IMR-90 (cell line): ENCODE measurements around the gene IL20RA. TPM values are rescaled to one million over a fixed set of nuclear protein-coding genes. Genes with fewer than 3 reads are reported as not detected.

Experiments used
- ATAC-seq: fragments of 200-7000 bp; cut with Tn5 transposase; 2 replicates; pipeline ENCODE4 v1.9.1; 2020; ENCODE audit warnings: low read depth, mild to moderate bottlenecking, moderate library complexity
- BruUV-seq: library from RNA; stranded (reverse); fragments of 400-500 nt; replicated peaks from 2 replicates; lab custom pipeline; 2021; lab: Mats Ljungman, UMichigan
- CTCF ChIA-PET: fragments of 300-600 bp; formaldehyde crosslinking; extraction: SDS; loops from one replicate; lab custom pipeline; 2021; ENCODE audit warnings: antibody characterized with exemption; lab: Yijun Ruan, JAX
- POLR2A ChIA-PET: fragments of 300-600 bp; sonication (Branson Sonifier 250); formaldehyde crosslinking; loops from one replicate; lab custom pipeline; 2022; ENCODE audit warnings: antibody characterized with exemption; ENCODE audit not compliant: unreplicated experiment; lab: Charles Lee
- DNase-seq: peaks from one replicate; pipeline ENCODE4 v3.0.0; 2013
- H2AFZ ChIP-seq: replicated peaks from 2 replicates; pipeline ENCODE3; 2013; ENCODE audit warnings: low read length, mild to moderate bottlenecking; ENCODE audit not compliant: poor library complexity
- H2AK5ac ChIP-seq: 2 replicates; pipeline ENCODE4 v1.6.1; 2013; ENCODE audit warnings: low read depth, low read length, inconsistent platforms
- H2AK9ac ChIP-seq: replicated peaks from 2 replicates; pipeline ENCODE3; 2013; ENCODE audit warnings: mild to moderate bottlenecking, low read depth, low read length, moderate library complexity; ENCODE audit not compliant: poor library complexity
- H2BK120ac ChIP-seq: 2 replicates; pipeline ENCODE4 v1.6.1; 2013; ENCODE audit warnings: low read depth, low read length, inconsistent platforms
- H2BK15ac ChIP-seq: 3 replicates; pipeline ENCODE4 v1.6.1; 2013; ENCODE audit warnings: low read depth, low read length, inconsistent platforms
- H2BK20ac ChIP-seq: 2 replicates; pipeline ENCODE4 v1.6.1; 2013; ENCODE audit warnings: low read depth, mild to moderate bottlenecking, inconsistent platforms, low read length, moderate library complexity
- H2BK5ac ChIP-seq: 2 replicates; pipeline ENCODE4 v1.6.1; 2013; ENCODE audit warnings: mild to moderate bottlenecking, low read depth, low read length, inconsistent platforms; ENCODE audit not compliant: poor library complexity, severe bottlenecking
- H3K14ac ChIP-seq: replicated peaks from 2 replicates; pipeline ENCODE4 v1.6.1; 2013; ENCODE audit warnings: low read depth, low read length, inconsistent platforms
- H3K18ac ChIP-seq: 2 replicates; pipeline ENCODE4 v1.6.1; 2013; ENCODE audit warnings: low read depth, low read length, control low read depth
- H3K23ac ChIP-seq: 2 replicates; pipeline ENCODE4 v1.6.1; 2013; ENCODE audit warnings: low read depth, low read length, inconsistent platforms
- H3K27ac ChIP-seq: 2 replicates; pipeline ENCODE4 v1.5.1; 2013; ENCODE audit warnings: mild to moderate bottlenecking, control low read depth, low read length; ENCODE audit not compliant: insufficient read depth
- H3K27me3 ChIP-seq: 2 replicates; pipeline ENCODE4 v1.6.1; 2013; ENCODE audit warnings: low read length; ENCODE audit not compliant: control insufficient read depth, insufficient read depth
- H3K36me3 ChIP-seq: 2 replicates; pipeline ENCODE4 v1.6.1; 2013; ENCODE audit warnings: low read length, mixed read lengths; ENCODE audit not compliant: control insufficient read depth, insufficient read depth
- H3K4ac ChIP-seq: 2 replicates; pipeline ENCODE4 v1.6.1; 2013; ENCODE audit warnings: low read depth, low read length, inconsistent platforms
- H3K4me1 ChIP-seq: 2 replicates; pipeline ENCODE4 v1.6.1; 2013; ENCODE audit warnings: low read length, mixed read lengths; ENCODE audit not compliant: control insufficient read depth, insufficient read depth
- H3K4me2 ChIP-seq: 2 replicates; pipeline ENCODE4 v1.6.1; 2013; ENCODE audit warnings: low read depth, mild to moderate bottlenecking, control low read depth, low read length, moderate library complexity
- H3K4me3 ChIP-seq: 2 replicates; pipeline ENCODE4 v1.5.1; 2013; ENCODE audit warnings: low read depth, mild to moderate bottlenecking, control low read depth, low read length, moderate library complexity; ENCODE audit not compliant: insufficient read depth
- H3K56ac ChIP-seq: 2 replicates; pipeline ENCODE4 v1.6.1; 2013; ENCODE audit warnings: low read length, inconsistent platforms; ENCODE audit not compliant: insufficient read depth; ENCODE audit errors: extremely low read depth
- H3K79me1 ChIP-seq, 2 experiments: 2 replicates each; pipeline ENCODE4 v1.6.1; 2013; ENCODE audit warnings: low read length in 2 of 2, inconsistent platforms in 1 of 2, low read depth in 1 of 2
- H3K9ac ChIP-seq: 2 replicates; pipeline ENCODE4 v1.6.1; 2013; ENCODE audit warnings: low read depth, low read length, control low read depth
- H3K9me1 ChIP-seq: 2 replicates; pipeline ENCODE4 v1.6.1; 2013; ENCODE audit warnings: low read length, inconsistent platforms; ENCODE audit not compliant: insufficient read depth
- H3K9me3 ChIP-seq: 2 replicates; pipeline ENCODE4 v1.6.1; 2013; ENCODE audit warnings: low read length; ENCODE audit not compliant: control insufficient read depth, insufficient read depth
- H4K20me1 ChIP-seq: 2 replicates; pipeline ENCODE4 v1.6.1; 2013; ENCODE audit warnings: low read length, inconsistent platforms; ENCODE audit not compliant: insufficient read depth
- H4K5ac ChIP-seq: 2 replicates; pipeline ENCODE4 v1.6.1; 2013; ENCODE audit warnings: mild to moderate bottlenecking, low read depth, low read length, control low read depth
- H4K8ac ChIP-seq, 2 experiments: 2 replicates each; pipeline ENCODE4 v1.6.1; 2013; ENCODE audit warnings: low read depth in 2 of 2, low read length in 2 of 2, control low read depth in 1 of 2, inconsistent platforms in 1 of 2
- H4K91ac ChIP-seq: 2 replicates; pipeline ENCODE4 v1.6.1; 2013; ENCODE audit warnings: low read depth, low read length, inconsistent platforms; ENCODE audit not compliant: insufficient read depth
- CEBPB ChIP-seq: IDR thresholded peaks from 2 replicates; pipeline ENCODE4 v1.6.1; 2012; ENCODE audit warnings: low read depth, low read length, improper control_type of control experiment
- MAFK ChIP-seq: IDR thresholded peaks from 2 replicates; pipeline ENCODE4 v1.6.1; 2012; ENCODE audit warnings: low read depth, low read length, improper control_type of control experiment
- MXI1 ChIP-seq: IDR thresholded peaks from 2 replicates; pipeline ENCODE4 v1.6.1; 2012; ENCODE audit warnings: low read depth, mild to moderate bottlenecking, low read length, moderate library complexity, borderline replicate concordance
- NFE2L2 ChIP-seq: fragments of 150-350 bp; IDR thresholded peaks from 2 replicates; pipeline ENCODE4 v1.6.1; 2016; ENCODE audit warnings: low read depth, mild to moderate bottlenecking, low read length
- SMC3 ChIP-seq: fragments of 150-350 bp; IDR thresholded peaks from 2 replicates; pipeline ENCODE4 v1.6.1; 2016; ENCODE audit warnings: low read depth, mild to moderate bottlenecking, antibody characterized with exemption, low read length, moderate library complexity
- WGBS, 2 experiments: methylation state at CpG; one replicate each; pipeline versions ENCODE4 v1.1.5 to v1.1.7; 2013; ENCODE audit warnings: missing lambda C conversion rate in 2 of 2; ENCODE audit not compliant: insufficient read length in 1 of 2; ENCODE audit errors: extremely low coverage in 2 of 2; 5-methylcytosine and 5-hydroxymethylcytosine counted together
- dilution Hi-C: fragments of 300-500 bp; cut with HindIII; formaldehyde crosslinking; loops from one replicate; pipeline ENCODE4 v1.14.3; 2018; ENCODE audit warnings: low sequenced_read_pairs; ENCODE audit not compliant: unreplicated experiment
- in situ Hi-C: fragments of 300-500 bp; cut with MboI; formaldehyde crosslinking; loops from 3 replicates; pipeline ENCODE4 v1.14.3; 2019; ENCODE audit warnings: low sequenced_read_pairs, inconsistent platforms, mixed read lengths
- intact Hi-C: fragments of 100-400 bp; cut with micrococcal nuclease; formaldehyde crosslinking; loops from 2 replicates; pipeline ENCODE4 v1.10.0; 2022
- polyA plus RNA-seq, 3 experiments: library from polyadenylated mRNA; depleted of rRNA; stranded (reverse); fragments of >200 nt; gene quantifications; 2 replicates each; pipeline ENCODE4 v1.2.3, GENCODE V29; 2012; ENCODE audit warnings: low replicate concordance in 1 of 3
- total RNA-seq: library from RNA; depleted of rRNA; stranded (reverse); fragments of >200 nt; gene quantifications from 2 replicates; pipeline ENCODE4 v1.2.3, GENCODE V29; 2012

The IL20RA gene
- total and polyA plus RNA-seq, 2 of the 4 experiments (the other 2 are of a cell fraction): 0.02 TPM; not detected in 1

DNA sequence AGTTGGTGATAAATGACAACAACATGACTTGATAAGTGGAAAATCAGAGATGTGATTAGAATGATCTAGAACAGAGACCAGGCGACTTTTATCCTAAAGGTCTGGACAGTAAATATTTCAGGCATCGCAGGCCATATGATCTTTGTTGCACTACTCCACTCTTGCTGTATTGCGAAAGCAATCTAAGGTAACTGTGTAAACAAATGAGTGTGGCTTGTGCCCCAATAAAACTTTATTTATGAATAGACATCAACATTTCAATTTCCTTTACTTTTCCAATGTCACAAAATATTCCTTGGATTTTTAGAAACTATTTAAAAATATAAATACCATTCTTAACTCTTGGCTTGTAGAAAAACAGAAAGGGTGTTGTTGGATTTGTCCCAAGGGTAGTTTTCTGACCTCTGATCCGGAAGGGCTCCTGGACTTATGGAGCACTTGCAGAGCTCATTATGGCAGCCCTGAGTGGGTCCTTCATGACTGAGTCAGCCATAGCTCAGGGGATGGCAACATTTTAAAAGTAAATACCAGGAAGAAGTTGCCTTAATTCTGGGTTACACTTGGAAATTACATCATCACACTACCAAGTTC lies 34.5 kb downstream of the IL20RA start:
- peaks cover 4% of the 10 kb centered on the region; the same call in 1 of the 2 replicates for H3K27me3 ChIP-seq
- no peak overlapping the region for H3K23ac ChIP-seq
- ATAC-seq: no peak
- H3K4ac ChIP-seq: no peak overlapping the region
- no peak overlapping the region for H2AFZ ChIP-seq
- CTCF ChIA-PET: interaction anchor here (0.7 kb wide), 1 partner anchor 543 kb away, joined by 9 read pairs; no protein-coding TSS in a partner anchor
- TF ChIP-seq CEBPB (0 out of 2 replicates have a peak, but pooled peaks have one; percentile 25), MXI1 (no peak), MAFK (no peak), NFE2L2 (no peak), SMC3 (no peak)
- H2AK9ac ChIP-seq: no peak overlapping the region
- WGBS, 2 experiments: 67% methylated on average over 1 of the region's 4 CpGs; no CpG with 5 or more reads in 1 of the 2 experiments
- no peak overlapping the region for H4K8ac ChIP-seq
- no peak overlapping the region for H3K4me2 ChIP-seq
- no peak overlapping the region for H4K5ac ChIP-seq
- no peak overlapping the region for H4K91ac ChIP-seq
- no peak overlapping the region for H3K14ac ChIP-seq
- H4K20me1 ChIP-seq: no peaks in the 10 kb centered on the region
- no peak overlapping the region for H2AK5ac ChIP-seq
- DNase-seq: no peak
- no peaks in the 10 kb centered on the region for H3K9me3 ChIP-seq
- H3K9me1 ChIP-seq: no peaks in the 10 kb centered on the region
- H2BK15ac ChIP-seq: no peak overlapping the region
- no peak overlapping the region for H3K27ac ChIP-seq
- H3K4me3 ChIP-seq: no peak overlapping the region
- POLR2A ChIA-PET: no interaction called here
- H3K18ac ChIP-seq: no peak overlapping the region
- H3K4me1 ChIP-seq: no peaks in the 10 kb centered on the region
- no TSS peak for BruUV-seq
- H3K9ac ChIP-seq: no peak overlapping the region
- H2BK20ac ChIP-seq: no peak overlapping the region
- no peaks in the 10 kb centered on the region for H3K36me3 ChIP-seq
- in situ Hi-C loops (loop anchor here (10.0 kb wide), 1 partner anchor 165 kb away; no protein-coding TSS in a partner anchor), intact Hi-C loops (no loop called here), dilution Hi-C loops (no loop called here)
- H2BK5ac ChIP-seq: no peak overlapping the region
- H3K56ac ChIP-seq: no peak overlapping the region
- H3K79me1 ChIP-seq: no peaks in the 10 kb centered on the region
- no peak overlapping the region for H2BK120ac ChIP-seq
